ENCODE data around the gene PLPPR1. TPM values are rescaled to one million over a fixed set of nuclear protein-coding genes. Genes with fewer than 3 reads are reported as not detected.

Gene PLPPR1
- total and polyA plus RNA-seq, 2 of the 4 experiments (the other 2 are of a cell fraction), result not detected

GRCh38 chr9:101307051-101307450 is 278.5 kb downstream of the PLPPR1 start:
- ATAC-seq (ENCODE audit: low read depth) (no peak), DNase-seq (no peak)
- Histone ChIP-seq H3K9ac (ENCODE audit: low read depth, low read length) (no peak overlapping the region), H3K4me3 (ENCODE audit: insufficient read depth, low read depth, low read length) (no peak overlapping the region), H3K79me1 (ENCODE audit: low read depth in 1 of 2, low read length in 2 of 2) (no peaks in the 10 kb centered on the region), H2AK9ac (replicated peaks; ENCODE audit: low read depth, low read length, poor library complexity) (no peak overlapping the region), H3K27me3 (ENCODE audit: control insufficient read depth, insufficient read depth, low read length) (peaks cover 1% of the 10 kb centered on the region; the same call in 1 of the 2 replicates), H2BK15ac (ENCODE audit: low read depth, low read length) (no peak overlapping the region), H3K23ac (ENCODE audit: low read depth, low read length) (no peak overlapping the region), H3K36me3 (ENCODE audit: control insufficient read depth, insufficient read depth, low read length) (no peaks in the 10 kb centered on the region), H3K56ac (ENCODE audit: extremely low read depth, insufficient read depth, low read length) (no peak overlapping the region), H4K5ac (ENCODE audit: low read depth, low read length) (no peak overlapping the region), H3K4me1 (ENCODE audit: control insufficient read depth, insufficient read depth, low read length) (no peaks in the 10 kb centered on the region), H3K4me2 (ENCODE audit: low read depth, low read length) (no peak overlapping the region), H3K4ac (ENCODE audit: low read depth, low read length) (no peak overlapping the region), H2AFZ (replicated peaks; ENCODE audit: low read length, poor library complexity) (no peak overlapping the region), H3K27ac (ENCODE audit: insufficient read depth, low read length) (no peak overlapping the region), H4K8ac (ENCODE audit: low read depth in 2 of 2, low read length in 2 of 2) (no peak overlapping the region), H4K20me1 (ENCODE audit: insufficient read depth, low read length) (no peaks in the 10 kb centered on the region), H2BK5ac (ENCODE audit: low read depth, low read length, poor library complexity, severe bottlenecking) (no peak overlapping the region), H2BK120ac (ENCODE audit: low read depth, low read length) (no peak overlapping the region), H2AK5ac (ENCODE audit: low read depth, low read length) (no peak overlapping the region), H3K14ac (replicated peaks; ENCODE audit: low read depth, low read length) (no peak overlapping the region), H3K9me1 (ENCODE audit: insufficient read depth, low read length) (no peaks in the 10 kb centered on the region), H4K91ac (ENCODE audit: insufficient read depth, low read depth, low read length) (no peak overlapping the region), H3K18ac (ENCODE audit: low read depth, low read length) (no peak overlapping the region), H2BK20ac (ENCODE audit: low read depth, low read length) (no peak overlapping the region), H3K9me3 (ENCODE audit: control insufficient read depth, insufficient read depth, low read length) (no peaks in the 10 kb centered on the region)
- CTCF ChIA-PET, result interaction anchor here (0.9 kb wide), 1 partner anchor 705 kb away, joined by 3 read pairs; no protein-coding TSS in a partner anchor
- BruUV-seq (replicated peaks), result no TSS peak
- 20% methylated on average over 1 of the region's 3 CpGs; no CpG with 5 or more reads in 1 of the 2 experiments for WGBS, 2 experiments (ENCODE audit: extremely low coverage in 2 of 2, insufficient read length in 1 of 2)
- dilution Hi-C loops (cut with HindIII; ENCODE audit: low sequenced_read_pairs, unreplicated experiment) (no loop called here), in situ Hi-C loops (cut with MboI; ENCODE audit: low sequenced_read_pairs) (loop anchor here (5.0 to 10.0 kb wide), 2 partner anchors 592 to 700 kb away; no protein-coding TSS in a partner anchor), intact Hi-C loops (cut with micrococcal nuclease) (no loop called here)
- POLR2A ChIA-PET (ENCODE audit: unreplicated experiment), result no interaction called here
- no peak for TF ChIP-seq USF2 (IDR thresholded peaks at IDR 0.05; ENCODE audit: low read depth, low read length)
- TF ChIP-seq MAFK (IDR thresholded peaks at IDR 0.05; ENCODE audit: low read depth, low read length), result no peak
- no peak for TF ChIP-seq MXI1 (IDR thresholded peaks at IDR 0.05; ENCODE audit: borderline replicate concordance, low read depth, low read length)
- no peak for TF ChIP-seq CTCF (conservative IDR thresholded peaks at IDR 0.05; ENCODE audit: low read depth, low read length)
- no peak for TF ChIP-seq BHLHE40 (IDR thresholded peaks at IDR 0.05; ENCODE audit: low read depth, low read length)
- no peak for TF ChIP-seq RCOR1 (IDR thresholded peaks at IDR 0.05; ENCODE audit: insufficient replicate concordance, low read length)
- no peak for TF ChIP-seq RFX5 (IDR thresholded peaks at IDR 0.05; ENCODE audit: low read depth, low read length)
- no peak for TF ChIP-seq MAZ (IDR thresholded peaks at IDR 0.05; ENCODE audit: borderline replicate concordance, low read depth, low read length)
- TF ChIP-seq CHD1 (IDR thresholded peaks at IDR 0.05; ENCODE audit: low read depth, low read length), result no peak
- no peak for TF ChIP-seq SMC3 (IDR thresholded peaks at IDR 0.05; ENCODE audit: low read depth, low read length)
- TF ChIP-seq FOS (IDR thresholded peaks at IDR 0.05; ENCODE audit: low read depth, low read length), result no peak
- no peak for TF ChIP-seq POLR2A (IDR thresholded peaks at IDR 0.05; ENCODE audit: low read depth, low read length)
- TF ChIP-seq ELK1 (IDR thresholded peaks at IDR 0.05; ENCODE audit: borderline replicate concordance, low read depth, low read length), result no peak
- no peak for TF ChIP-seq NFE2L2 (IDR thresholded peaks at IDR 0.05; ENCODE audit: low read depth, low read length)
- TF ChIP-seq RAD21 (IDR thresholded peaks at IDR 0.05; ENCODE audit: low read length), result no peak
- no peak for TF ChIP-seq CEBPB (IDR thresholded peaks at IDR 0.05; ENCODE audit: low read depth, low read length)
